HCT116 (cell line): ENCODE data around the gene C2orf72.
A peak's percentile ranks its signal among the peaks of the same experiment; 100 is the strongest.

Experiments
- CTCF ChIP-seq, 3 experiments: fragments of 200-600 bp in 1 of 3; sonication (generic) in 1 of 3; IDR thresholded peaks in 2 of 3; conservative IDR thresholded peaks in 1 of 3; 2 replicates each; pipeline ENCODE4 v1.5.1; 2012 to 2017; ENCODE audit warnings: low read depth in 2 of 3, low read length in 2 of 3, antibody characterized with exemption in 1 of 3, borderline replicate concordance in 1 of 3, control low read depth in 1 of 3, mild to moderate bottlenecking in 1 of 3, mixed read lengths in 1 of 3, mixed run types in 1 of 3, moderate library complexity in 1 of 3; ENCODE audit not compliant: insufficient read depth in 1 of 3
- SIN3A ChIP-seq: IDR thresholded peaks from 2 replicates; pipeline ENCODE4 v1.6.1; 2012; ENCODE audit warnings: low read depth

- TF ChIP-seq SIN3A (no peak), CTCF (IDR thresholded peaks at IDR 0.05 in 2 of 3, conservative IDR thresholded peaks at IDR 0.05 in 1 of 3; ENCODE audit: borderline replicate concordance in 1 of 3, insufficient read depth in 1 of 3, low read depth in 2 of 3, low read length in 2 of 3) (0 out of 6 replicates have a peak, but pooled peaks of 1 of the 3 experiments have one; percentile 3)
These were observed 584 bp downstream of the C2orf72 start for GRCh38 chr2:231037731-231038482.
